Right kidney (tissue), 1 donor: Measurements from ENCODE around the gene GAREM2.

ENCODE experiments used
- DNase-seq: peaks from one replicate; pipeline ENCODE4 v3.0.0-alpha.2; 2016

GAREM2 gene

DNA sequence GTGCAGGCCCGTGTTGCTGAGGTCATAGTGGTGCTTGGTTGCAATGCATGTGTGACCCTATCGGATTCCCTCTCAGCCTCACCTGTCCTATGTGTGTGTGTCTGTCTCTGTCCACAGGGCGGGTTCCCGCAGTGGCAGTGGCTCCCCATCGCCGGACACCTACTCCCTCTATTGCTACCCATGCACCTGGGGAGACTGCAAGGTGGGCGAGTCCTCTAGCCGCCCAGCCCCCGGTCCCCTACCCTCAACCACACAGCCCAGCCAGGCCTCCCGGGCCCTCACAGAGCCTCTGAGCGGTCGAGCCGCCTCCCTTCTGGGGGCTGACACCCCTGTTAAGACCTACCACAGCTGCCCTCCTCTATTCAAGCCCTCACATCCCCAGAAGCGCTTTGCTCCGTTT, 14.2 kb downstream of the GAREM2 start:
- DNase-seq, result no peak

- no peak for DNase-seq
These were observed 14.7 kb downstream of the GAREM2 start for GRCh38 chr2:26187537-26188104.

GRCh38 chr2:26189123-26189522, 16.2 kb downstream of the GAREM2 start:
- no peak for DNase-seq

DNA sequence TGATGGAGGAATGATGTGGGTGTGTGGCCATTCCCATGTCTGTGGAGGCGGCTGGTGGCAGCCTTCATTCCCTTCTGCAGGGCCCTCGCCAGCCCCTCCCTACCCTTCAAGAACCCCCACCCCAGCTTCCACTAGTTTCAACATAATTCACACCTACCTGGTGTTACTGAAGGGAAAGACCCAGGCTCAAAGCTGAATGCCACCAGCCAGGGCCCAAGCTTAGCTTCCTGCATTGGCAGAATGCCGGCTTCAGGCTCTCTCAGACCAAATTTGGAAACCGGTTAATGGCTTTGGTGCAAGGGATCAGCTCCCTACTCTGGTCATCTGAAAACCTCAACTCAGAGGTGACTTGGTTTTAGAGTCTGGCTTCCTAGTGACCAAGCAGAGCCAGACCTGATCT, 16.9 kb downstream of the GAREM2 start:
- DNase-seq, result no peak

GRCh38 chr2:26190369-26190768, 17.5 kb downstream of the GAREM2 start:
- no peak for DNase-seq

GRCh38 chr2:26191316-26192159, 18.6 kb downstream of the GAREM2 start:
- no peak for DNase-seq

DNA sequence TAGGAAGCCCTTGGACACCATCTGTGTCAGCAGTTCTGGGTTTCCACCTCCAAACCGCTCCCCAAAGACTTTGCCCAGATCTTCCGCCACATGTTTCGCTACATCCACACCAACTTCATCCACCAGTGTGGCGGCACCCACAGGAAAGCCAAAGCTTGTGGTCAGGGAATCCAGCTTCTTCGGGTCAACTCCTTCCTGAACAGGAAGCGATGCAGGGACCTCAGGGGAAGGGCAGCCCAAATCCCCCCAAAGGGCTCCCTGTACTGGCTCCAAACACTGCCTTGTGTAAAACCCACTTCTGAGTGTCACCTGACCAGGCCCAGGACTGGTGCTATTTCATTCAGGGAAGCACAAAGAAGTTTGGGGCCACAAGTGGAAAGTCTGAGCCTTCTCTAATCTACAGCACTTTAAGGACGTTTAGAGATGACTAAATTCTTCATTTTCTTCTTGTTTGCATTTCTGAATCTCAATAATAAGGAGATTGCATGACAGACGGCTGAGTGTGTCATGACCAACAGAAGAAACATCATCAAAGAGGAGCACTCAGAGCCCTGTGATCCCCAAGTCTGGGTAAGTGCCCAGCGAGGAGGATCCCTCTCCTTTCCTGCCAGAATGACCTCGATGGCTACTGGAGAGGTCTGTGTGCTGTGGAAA, 20.8 kb downstream of the GAREM2 start:
- no peak for DNase-seq

DNA sequence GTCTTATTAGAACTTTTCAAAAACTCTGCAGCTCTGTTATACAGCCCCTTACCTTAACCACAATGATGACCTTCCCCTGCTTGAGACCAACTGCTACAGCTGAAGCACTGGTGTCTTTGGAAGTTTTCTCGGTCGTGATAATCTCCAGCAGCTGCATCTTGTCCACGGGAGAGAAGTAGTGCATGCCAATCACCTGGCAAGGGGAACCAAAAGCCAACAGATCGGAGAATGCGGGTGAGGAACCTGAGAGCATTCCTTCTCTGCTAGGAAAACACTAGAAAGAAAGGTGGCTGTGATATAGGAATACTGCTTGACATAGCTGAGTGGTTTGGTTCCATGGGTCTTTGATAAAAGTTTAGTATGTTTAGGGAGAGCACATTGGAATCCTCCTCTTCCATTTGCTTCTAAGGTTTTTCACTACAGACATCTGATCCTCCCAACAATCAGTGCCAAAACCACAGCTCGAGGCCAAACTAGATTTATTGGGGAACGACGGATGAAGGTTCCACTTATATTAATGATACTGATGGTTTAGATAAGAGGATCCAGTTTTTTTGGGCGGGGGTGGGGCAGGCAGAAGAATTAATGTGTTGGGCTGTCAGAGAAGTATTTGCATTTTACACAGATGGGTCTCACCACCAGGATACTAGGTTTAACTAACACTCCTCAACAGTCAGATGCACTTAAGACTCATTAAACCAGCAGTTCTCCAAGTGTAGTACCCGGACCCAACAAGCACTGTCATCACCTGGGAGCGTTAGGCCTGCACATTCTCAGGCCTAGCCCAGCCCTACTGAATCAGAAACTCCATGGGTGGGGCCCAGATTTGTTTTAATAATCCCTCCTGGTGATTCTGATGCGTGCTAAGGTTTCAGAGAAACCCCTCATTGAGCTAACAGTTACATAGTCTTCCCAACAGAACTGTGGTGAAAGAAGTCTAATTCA, 22.4 kb downstream of the GAREM2 start:
- no peak for DNase-seq

DNA sequence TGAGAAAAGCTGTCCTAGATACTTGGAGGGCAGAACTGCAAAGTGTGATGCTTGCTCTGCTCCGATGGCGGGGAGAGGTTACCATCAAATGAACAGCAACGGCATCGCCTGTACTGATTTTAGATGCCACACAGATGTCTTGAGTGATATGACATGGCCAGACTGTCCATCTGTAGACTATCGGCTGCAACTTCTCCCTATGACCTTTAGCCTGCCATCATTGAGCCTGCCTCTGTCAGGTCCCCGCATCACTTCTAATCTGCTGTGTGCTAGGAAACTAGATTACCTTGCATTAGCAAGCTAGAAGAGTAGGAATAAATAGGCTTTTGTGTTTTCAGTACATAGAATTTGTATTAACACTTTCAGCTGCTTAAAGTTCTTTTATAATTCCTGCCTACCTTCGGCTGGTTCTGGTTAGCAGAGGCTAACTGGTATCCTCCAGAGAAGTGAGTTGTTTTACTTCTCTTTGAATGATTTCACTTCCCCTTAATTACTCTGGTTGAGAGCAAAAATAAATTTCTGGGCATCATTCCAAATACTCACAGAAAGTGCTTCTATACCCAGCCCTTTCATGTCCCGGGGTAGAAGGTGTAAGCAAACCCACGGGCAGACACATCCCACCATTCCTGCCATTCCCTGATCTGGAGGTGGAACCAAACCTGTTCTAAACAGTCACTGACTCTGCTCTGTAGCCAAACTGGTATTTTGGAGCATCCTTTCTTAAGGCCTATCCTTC, 24.0 kb downstream of the GAREM2 start:
- no peak for DNase-seq

DNA sequence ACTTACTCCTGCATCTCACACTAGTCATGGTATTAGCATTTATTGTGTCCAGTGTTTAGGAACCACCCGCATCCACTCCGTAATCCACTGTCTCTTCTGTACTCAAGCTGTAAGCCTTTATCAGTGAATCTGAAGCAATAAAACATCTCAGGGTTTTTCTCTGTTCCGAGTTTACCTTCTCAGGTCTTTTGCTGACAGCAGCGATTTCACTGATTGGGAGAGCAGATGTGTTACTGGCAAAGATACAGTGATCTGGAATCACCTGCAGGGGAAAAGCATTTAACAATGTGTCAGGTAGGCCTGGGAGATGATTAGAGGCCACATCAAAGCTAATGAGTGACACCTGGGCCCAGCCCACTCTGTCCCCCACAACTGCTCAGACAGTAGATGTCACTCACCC, 24.6 kb downstream of the GAREM2 start:
- no peak for DNase-seq

- no peak for DNase-seq
These were observed 30.1 kb downstream of the GAREM2 start for GRCh38 chr2:26202981-26203490.

DNA sequence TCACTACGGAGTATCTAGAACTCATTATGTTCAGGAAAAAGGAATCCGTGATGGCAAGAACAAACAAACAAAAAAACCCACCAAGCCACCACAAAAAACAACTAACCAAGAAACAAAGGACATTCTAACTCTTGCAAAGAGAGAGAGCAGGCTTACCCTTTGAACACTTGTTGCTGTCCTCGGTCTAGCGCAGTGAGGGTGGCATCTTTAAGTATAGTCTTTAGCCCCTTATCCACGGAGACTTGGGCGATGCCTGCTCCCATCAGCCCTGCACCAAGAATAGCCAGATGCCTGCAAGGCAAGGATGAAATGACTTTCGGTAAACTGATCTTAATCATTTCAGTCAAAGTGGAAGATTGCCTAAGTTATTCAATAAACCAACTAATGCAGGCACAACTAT, 31.0 kb downstream of the GAREM2 start:
- no peak for DNase-seq

- DNase-seq, result no peak
These were observed 39.1 kb downstream of the GAREM2 start for GRCh38 chr2:26212011-26212410.

DNA sequence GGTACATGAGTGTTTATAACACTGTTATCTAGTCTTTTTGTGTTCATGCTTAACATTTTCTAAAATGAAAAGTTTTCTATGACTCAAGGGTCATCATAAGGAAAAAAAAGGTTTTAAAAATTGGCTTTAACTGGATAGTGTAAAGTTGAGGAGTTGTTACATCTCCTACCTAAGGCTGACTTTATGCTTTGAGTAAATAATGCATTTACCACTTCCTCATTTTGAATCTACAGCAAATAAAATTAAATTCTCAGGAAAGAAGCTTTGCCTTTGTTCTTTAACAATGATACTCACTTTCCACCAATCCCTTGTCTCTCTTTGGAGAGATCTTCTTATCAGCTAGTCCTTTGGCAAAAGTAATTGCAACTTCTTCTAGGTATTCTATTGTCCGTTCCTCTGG, 41.9 kb downstream of the GAREM2 start:
- DNase-seq, result no peak

DNA sequence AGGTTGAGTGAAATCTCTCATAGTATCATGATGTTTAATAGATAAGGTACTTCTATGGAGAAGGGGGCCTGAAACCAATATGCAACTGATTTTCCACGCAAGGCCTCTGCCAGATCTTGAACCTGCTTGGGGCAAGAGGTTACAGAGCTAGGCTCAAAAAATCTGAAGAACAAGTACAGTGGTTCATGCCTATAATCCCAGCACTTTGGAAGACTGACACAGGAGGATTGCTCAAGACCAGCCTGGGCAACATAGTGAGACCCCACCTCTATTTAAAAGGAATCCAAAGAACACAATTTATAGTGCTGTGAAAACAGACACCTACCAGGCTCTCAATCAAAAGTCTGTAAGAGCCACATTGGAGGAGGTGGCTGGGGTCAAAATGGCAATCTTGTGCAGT, 42.9 kb downstream of the GAREM2 start:
- DNase-seq, result no peak

- DNase-seq, result no peak
These were observed 43.7 kb downstream of the GAREM2 start for GRCh38 chr2:26216587-26216986.

- no peak for DNase-seq
These were observed 44.8 kb downstream of the GAREM2 start for GRCh38 chr2:26217720-26218119.

DNA sequence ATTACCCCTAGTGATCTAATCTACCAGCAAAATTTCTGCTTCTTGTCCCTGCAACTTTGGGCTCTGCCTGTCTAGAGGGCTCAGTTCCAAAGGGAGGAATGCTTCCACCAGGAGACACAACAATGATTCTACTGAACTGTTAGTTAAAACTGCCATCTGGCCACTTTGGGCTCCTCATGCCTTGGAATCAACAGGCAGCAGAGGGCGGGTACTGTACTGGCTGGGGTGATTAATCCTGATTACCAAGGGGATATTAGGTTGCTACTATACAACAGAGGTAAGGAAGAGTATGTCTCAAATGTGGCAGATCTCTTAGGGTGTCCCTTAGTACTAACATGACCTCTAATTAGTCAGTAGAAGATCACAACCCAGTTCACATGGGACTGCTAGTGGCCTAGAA, 50.1 kb downstream of the GAREM2 start:
- no peak for DNase-seq

GRCh38 chr2:26224095-26224494, 51.2 kb downstream of the GAREM2 start:
- no peak for DNase-seq

DNA sequence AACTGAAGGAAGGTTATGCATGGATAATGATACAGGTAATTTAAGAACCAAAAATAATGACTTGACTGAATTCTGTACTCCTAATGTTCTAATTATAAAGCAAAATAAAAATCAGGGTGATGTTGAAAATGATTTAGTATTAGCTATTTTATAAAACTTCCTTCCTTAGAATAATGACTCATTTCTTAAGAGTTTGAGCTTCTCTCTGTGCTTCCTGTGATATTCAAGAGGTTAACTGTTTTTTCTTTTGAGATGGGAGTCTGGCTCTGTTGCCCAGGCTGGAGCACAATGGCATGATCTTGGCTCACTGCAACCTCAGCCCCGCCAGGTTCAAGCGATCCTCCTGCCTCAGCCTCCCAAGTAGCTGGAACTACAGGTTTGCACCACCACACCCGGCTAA, 56.7 kb downstream of the GAREM2 start:
- DNase-seq, result no peak

DNA sequence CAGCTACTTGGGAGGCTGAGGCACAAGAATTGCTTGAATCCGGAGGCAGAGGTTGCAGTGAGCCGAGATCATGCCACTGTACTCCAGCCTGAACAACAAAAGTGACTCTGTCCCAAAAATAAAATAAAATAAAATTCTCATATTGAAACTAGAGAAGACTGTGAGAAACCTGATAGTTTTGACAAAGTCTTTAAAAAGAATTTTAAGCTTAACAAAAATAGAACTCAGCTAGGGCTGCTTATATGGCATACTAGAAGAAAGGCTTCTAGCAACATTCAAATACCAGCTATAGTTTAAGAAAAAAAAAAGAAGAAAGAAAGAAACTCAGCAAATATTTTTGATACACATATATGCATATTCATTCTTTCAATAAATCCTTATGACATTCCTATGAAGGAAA, 57.9 kb downstream of the GAREM2 start:
- no peak for DNase-seq

GRCh38 chr2:26235089-26235488, 62.2 kb downstream of the GAREM2 start:
- DNase-seq, result no peak
